ENCODE results near the gene LIMCH1. TPM values are rescaled to one million over a fixed set of nuclear protein-coding genes. Genes with fewer than 3 reads are reported as not detected.
"Not testable (repeated sequence)": the region's sequence is repeated elsewhere in the genome, so short reads cannot be mapped to it uniquely, and the experiment has no call there.

LIMCH1 gene
- total RNA-seq, 2 donors from 2014 or later = 4.7 to 14.4 TPM

DNA sequence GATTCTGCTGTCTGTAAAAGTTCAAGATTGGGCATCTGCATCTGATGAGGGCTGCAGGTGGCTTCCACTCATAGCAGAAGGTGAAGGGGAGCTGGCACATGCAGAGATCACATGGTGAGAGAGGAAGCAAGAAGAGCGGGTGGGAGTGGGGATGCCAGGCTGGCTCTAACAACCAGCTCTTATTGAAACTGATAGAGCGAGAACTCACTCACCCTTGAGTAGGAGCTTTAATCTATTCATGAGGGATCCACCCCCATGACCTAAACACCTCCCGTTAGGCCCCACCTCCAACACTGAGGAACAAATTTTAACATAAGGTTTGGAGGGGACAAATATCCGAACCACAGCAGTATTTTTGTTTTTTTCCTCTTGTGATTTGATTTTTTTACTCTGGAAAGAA lies 164.8 kb downstream of the LIMCH1 start:
- Histone ChIP-seq H3K27me3 (no peaks in the 10 kb centered on the region), H3K27ac (no peak overlapping the region), H3K9me3 (no peaks in the 10 kb centered on the region), H3K4me3 (no peak overlapping the region), H3K4me1 (no peaks in the 10 kb centered on the region), H3K9ac (ENCODE audit: low read depth in 2 of 2, low read length in 2 of 2) (no peak overlapping the region), H3K36me3 (no peaks in the 10 kb centered on the region)
- no peak for DNase-seq
- TF ChIP-seq, protein P1, sequence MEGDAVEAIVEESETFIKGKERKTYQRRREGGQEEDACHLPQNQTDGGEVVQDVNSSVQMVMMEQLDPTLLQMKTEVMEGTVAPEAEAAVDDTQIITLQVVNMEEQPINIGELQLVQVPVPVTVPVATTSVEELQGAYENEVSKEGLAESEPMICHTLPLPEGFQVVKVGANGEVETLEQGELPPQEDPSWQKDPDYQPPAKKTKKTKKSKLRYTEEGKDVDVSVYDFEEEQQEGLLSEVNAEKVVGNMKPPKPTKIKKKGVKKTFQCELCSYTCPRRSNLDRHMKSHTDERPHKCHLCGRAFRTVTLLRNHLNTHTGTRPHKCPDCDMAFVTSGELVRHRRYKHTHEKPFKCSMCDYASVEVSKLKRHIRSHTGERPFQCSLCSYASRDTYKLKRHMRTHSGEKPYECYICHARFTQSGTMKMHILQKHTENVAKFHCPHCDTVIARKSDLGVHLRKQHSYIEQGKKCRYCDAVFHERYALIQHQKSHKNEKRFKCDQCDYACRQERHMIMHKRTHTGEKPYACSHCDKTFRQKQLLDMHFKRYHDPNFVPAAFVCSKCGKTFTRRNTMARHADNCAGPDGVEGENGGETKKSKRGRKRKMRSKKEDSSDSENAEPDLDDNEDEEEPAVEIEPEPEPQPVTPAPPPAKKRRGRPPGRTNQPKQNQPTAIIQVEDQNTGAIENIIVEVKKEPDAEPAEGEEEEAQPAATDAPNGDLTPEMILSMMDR (IDR thresholded peaks at IDR 0.05) = no peak
- intact Hi-C loops (cut with DNase I) = no loop called here

DNA sequence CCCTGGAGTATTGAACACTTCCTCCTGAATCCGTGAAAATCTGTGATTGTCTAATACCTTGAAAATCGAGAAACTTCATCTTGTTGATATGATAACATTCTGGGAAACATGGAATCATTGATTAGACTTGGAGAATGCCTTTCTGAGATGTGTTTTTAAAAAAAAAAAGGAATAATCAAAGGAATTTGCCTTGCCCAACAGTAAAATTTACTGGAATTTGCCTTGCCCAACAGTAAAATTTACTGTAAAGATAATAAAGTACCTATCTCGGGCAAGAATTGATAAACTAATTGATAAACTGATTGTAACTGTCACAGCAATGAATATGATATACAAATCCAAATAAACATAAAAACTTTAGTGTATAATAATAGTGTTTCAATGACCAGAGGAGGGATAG lies 165.8 kb downstream of the LIMCH1 start:
- TF ChIP-seq, protein P1 (IDR thresholded peaks at IDR 0.05) = no peak
- no peaks in the 10 kb centered on the region for H3K9me3 ChIP-seq
- intact Hi-C loops (cut with DNase I) = no loop called here
- H3K4me1 ChIP-seq = no peaks in the 10 kb centered on the region
- no peak overlapping the region for H3K9ac ChIP-seq (ENCODE audit: low read depth in 2 of 2, low read length in 2 of 2)
- H3K27me3 ChIP-seq = no peaks in the 10 kb centered on the region
- H3K4me3 ChIP-seq = no peak overlapping the region
- no peaks in the 10 kb centered on the region for H3K36me3 ChIP-seq
- H3K27ac ChIP-seq = no peak overlapping the region
- no peak for DNase-seq

DNA sequence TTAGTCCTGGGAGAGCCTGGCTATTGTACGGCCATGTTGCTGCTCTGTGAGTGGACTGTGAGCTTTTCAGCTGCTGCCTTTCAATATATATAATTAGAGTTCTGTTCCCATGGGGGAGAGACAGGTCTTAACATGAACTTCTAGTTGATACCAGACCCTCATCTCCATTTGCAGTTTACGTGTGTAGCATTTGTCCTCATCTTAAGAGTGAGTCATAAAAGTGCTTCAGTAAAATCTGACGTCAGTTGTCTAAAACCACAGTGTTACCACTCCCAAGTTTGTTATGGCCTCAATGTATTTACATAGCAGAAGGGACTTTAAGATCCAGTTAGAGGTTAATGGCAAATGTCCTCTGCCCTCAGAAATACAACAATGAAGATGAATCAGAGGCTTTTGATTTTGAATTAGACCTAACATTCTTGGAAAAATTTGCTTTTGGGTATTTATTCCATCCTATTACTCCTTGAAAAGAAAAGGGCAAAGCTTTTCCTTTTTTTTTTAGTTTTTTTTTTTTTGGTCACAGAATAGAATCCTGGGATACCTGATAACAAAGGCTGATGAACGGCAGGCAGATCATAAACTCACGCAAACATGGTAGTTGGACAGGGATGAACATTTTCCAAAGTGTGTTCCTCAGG lies 172.0 kb downstream of the LIMCH1 start:
- no peak for DNase-seq
- H3K9me3 ChIP-seq = no peaks in the 10 kb centered on the region
- no peaks in the 10 kb centered on the region for H3K36me3 ChIP-seq
- intact Hi-C loops (cut with DNase I) = no loop called here
- H3K4me3 ChIP-seq = no peak overlapping the region
- H3K4me1 ChIP-seq = no peaks in the 10 kb centered on the region
- TF ChIP-seq, protein P1 (IDR thresholded peaks at IDR 0.05) = no peak
- H3K9ac ChIP-seq (ENCODE audit: low read depth in 2 of 2, low read length in 2 of 2) = no peak overlapping the region
- no peaks in the 10 kb centered on the region for H3K27me3 ChIP-seq
- H3K27ac ChIP-seq = no peak overlapping the region

DNA sequence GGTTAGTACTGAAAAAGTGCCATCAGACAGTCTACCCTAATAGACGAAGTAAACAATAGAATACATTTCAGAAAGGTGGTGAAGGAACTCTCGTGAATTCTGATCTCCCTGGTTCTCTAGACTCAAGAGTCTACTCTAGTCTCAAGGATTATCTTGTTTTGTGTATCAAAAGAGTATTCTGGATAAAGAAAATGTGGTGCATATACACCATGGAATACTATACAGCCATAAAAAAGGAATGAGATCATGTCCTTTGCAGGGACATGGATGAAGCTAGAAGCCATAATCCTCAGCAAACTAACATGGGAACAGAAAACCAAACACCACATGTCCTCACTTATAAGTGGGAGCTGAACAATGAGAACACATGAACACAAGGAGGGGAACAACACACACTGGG lies 173.7 kb downstream of the LIMCH1 start:
- DNase-seq; H3K4me1 ChIP-seq; H3K9me3 ChIP-seq; H3K4me3 ChIP-seq; H3K27ac ChIP-seq; H3K36me3 ChIP-seq; H3K27me3 ChIP-seq; intact Hi-C loops (cut with DNase I); H3K9ac ChIP-seq (ENCODE audit: low read depth in 2 of 2, low read length in 2 of 2): not testable (repeated sequence)

DNA sequence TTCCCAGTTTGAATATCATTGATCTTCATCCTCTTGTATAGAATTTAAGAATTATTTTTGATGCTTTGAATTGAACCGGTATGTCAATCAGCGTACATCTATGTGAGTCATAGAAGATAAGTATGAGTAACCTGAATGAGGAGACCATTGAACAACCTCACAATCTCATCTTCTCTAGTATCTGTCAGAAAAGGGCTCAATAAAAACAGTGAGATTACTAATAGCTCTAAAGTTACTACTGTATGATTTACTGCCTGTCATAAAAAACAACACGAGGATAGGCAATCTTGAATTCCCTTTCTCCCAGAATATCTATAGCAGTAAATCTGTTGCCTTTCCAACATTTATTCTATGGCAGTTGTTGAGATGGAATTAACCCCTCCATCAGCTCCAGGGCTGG lies 174.5 kb downstream of the LIMCH1 start:
- Histone ChIP-seq H3K4me1 (no peaks in the 10 kb centered on the region), H3K36me3 (no peaks in the 10 kb centered on the region), H3K27me3 (no peaks in the 10 kb centered on the region), H3K9ac (ENCODE audit: low read depth in 2 of 2, low read length in 2 of 2) (no peak overlapping the region), H3K4me3 (no peak overlapping the region), H3K27ac (no peak overlapping the region), H3K9me3 (no peaks in the 10 kb centered on the region)
- intact Hi-C loops (cut with DNase I) = no loop called here
- TF ChIP-seq, protein P1 (IDR thresholded peaks at IDR 0.05) = no peak
- DNase-seq = no peak

DNA sequence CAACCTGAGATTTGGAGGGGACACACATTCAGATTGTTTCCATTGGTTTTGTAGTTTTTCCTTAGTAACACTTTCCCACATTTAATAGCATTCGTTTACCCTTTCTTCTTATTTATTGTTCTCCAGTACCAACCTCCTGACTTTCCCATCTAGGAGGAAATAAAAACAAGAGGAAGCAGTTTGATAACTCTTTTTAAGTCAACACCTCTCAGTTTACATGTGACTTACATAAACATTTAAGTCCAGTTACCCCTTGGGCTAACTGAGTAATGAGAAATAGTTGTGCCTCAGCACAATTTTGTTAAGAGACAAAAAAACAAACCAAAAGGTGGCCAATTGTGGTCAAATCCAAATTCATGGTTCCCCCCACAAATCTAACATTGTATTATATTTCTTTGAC lies 175.8 kb downstream of the LIMCH1 start:
- no peaks in the 10 kb centered on the region for H3K4me1 ChIP-seq
- H3K36me3 ChIP-seq = no peaks in the 10 kb centered on the region
- H3K4me3 ChIP-seq = no peak overlapping the region
- no peak for DNase-seq
- no peaks in the 10 kb centered on the region for H3K27me3 ChIP-seq
- TF ChIP-seq, protein P1 (IDR thresholded peaks at IDR 0.05) = no peak
- intact Hi-C loops (cut with DNase I) = no loop called here
- no peaks in the 10 kb centered on the region for H3K9me3 ChIP-seq
- H3K27ac ChIP-seq = no peak overlapping the region
- no peak overlapping the region for H3K9ac ChIP-seq (ENCODE audit: low read depth in 2 of 2, low read length in 2 of 2)
